ENCODE data around the gene MCTP1.

GRCh38 chr5:95220381-95220780, 64.5 kb downstream of the MCTP1 start:
- TF ChIP-seq EZH2phosphoT487 (IDR thresholded peaks at IDR 0.05) (no peak), CTCF (IDR thresholded peaks at IDR 0.05) (no peak), EZH2 (IDR thresholded peaks at IDR 0.05) (no peak)

Data from neural progenitor cell (in vitro differentiated cells).